Nephron progenitor cell (in vitro differentiated cells): ENCODE measurements around the gene POU1F1.

Experiments used
- DNase-seq: peaks from one replicate; pipeline ENCODE4 v3.0.0; 2021
- H3K27ac Mint-ChIP-seq: 2 replicates; pipeline ENCODE4 v1.8.0; 2021; ENCODE audit warnings: mild to moderate bottlenecking, moderate library complexity, mixed read lengths
- H3K27me3 Mint-ChIP-seq: 2 replicates; pipeline ENCODE4 v1.8.0; 2021; ENCODE audit warnings: mild to moderate bottlenecking, low read depth, mixed read lengths; ENCODE audit not compliant: poor library complexity
- H3K36me3 Mint-ChIP-seq: 2 replicates; pipeline ENCODE4 v1.8.0; 2021; ENCODE audit warnings: low read depth, mixed read lengths
- H3K4me1 Mint-ChIP-seq: 2 replicates; pipeline ENCODE4 v1.8.0; 2021; ENCODE audit warnings: mixed read lengths
- H3K4me3 Mint-ChIP-seq: 2 replicates; pipeline ENCODE4 v1.8.0; 2021; ENCODE audit warnings: mild to moderate bottlenecking, moderate library complexity, mixed read lengths
- H3K9me3 Mint-ChIP-seq: 2 replicates; pipeline ENCODE4 v1.8.0; 2021; ENCODE audit warnings: mild to moderate bottlenecking, moderate library complexity, mixed read lengths
- TF ChIP-seq, protein P1 (sequence below): fragments of 200-600 bp; sonication (generic); IDR thresholded peaks from 2 replicates; pipeline ENCODE4 v1.5.0; 2021; ENCODE audit warnings: antibody characterized with exemption

The POU1F1 gene

DNA sequence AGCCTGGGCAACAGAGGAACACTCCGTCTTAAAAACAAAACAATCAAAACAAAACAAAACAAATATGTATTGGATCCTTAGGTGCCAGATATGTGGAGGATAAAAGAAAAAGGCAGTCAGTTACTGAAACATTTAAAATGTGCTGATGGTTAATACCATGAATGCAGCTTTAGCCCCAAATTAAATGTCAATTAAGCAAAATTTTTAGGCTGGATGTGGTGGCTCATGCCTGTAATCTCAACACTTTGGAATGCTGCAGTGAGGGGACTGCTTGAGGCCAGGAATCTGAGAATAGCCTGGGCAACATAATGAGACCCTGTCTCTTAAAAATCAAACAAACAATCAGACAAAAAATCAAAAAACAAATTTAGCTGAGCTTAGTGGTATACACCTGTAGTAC, 57.8 kb downstream of the POU1F1 start:
- Mint-ChIP-seq H3K4me3 (no peak overlapping the region), H3K9me3 (peaks cover 4% of the 10 kb centered on the region), H3K27ac (no peak overlapping the region), H3K36me3 (no peaks in the 10 kb centered on the region), H3K27me3 (peaks cover 20% of the 10 kb centered on the region), H3K4me1 (no peaks in the 10 kb centered on the region)
- TF ChIP-seq, protein P1, sequence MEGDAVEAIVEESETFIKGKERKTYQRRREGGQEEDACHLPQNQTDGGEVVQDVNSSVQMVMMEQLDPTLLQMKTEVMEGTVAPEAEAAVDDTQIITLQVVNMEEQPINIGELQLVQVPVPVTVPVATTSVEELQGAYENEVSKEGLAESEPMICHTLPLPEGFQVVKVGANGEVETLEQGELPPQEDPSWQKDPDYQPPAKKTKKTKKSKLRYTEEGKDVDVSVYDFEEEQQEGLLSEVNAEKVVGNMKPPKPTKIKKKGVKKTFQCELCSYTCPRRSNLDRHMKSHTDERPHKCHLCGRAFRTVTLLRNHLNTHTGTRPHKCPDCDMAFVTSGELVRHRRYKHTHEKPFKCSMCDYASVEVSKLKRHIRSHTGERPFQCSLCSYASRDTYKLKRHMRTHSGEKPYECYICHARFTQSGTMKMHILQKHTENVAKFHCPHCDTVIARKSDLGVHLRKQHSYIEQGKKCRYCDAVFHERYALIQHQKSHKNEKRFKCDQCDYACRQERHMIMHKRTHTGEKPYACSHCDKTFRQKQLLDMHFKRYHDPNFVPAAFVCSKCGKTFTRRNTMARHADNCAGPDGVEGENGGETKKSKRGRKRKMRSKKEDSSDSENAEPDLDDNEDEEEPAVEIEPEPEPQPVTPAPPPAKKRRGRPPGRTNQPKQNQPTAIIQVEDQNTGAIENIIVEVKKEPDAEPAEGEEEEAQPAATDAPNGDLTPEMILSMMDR: no peak
- DNase-seq: no peak
